Neural cell (in vitro differentiated cells): ENCODE data around the gene SEC23A. TPM values are rescaled to one million over a fixed set of nuclear protein-coding genes. Genes with fewer than 3 reads are reported as not detected.

Experiments used
- H2AFZ ChIP-seq: fragments of 200-600, 300-800 bp; sonication (generic), shearing (Covaris generic); 2 replicates; pipeline ENCODE4 v1.6.0; 2014; ENCODE audit warnings: low read depth, mild to moderate bottlenecking, antibody characterized with exemption, low read length, moderate library complexity
- H3F3A ChIP-seq: fragments of 200-600 bp; shearing (Covaris generic); 2 replicates; pipeline ENCODE4 v1.6.1; 2016; ENCODE audit warnings: mild to moderate bottlenecking, moderate library complexity, mixed read lengths, antibody characterized with exemption, low read length; ENCODE audit not compliant: insufficient read depth, poor library complexity, severe bottlenecking
- H3K27ac ChIP-seq: fragments of 200-600, 300-800 bp; sonication (generic), shearing (Covaris generic); 2 replicates; pipeline ENCODE4 v1.5.1; 2014; ENCODE audit warnings: mild to moderate bottlenecking, low read length, moderate library complexity
- H3K27me3 ChIP-seq: fragments of 300-800, 200-600 bp; sonication (generic), shearing (Covaris generic); 2 replicates; pipeline ENCODE4 v1.6.0; 2014; ENCODE audit warnings: mild to moderate bottlenecking, low read depth, low read length, moderate library complexity; ENCODE audit not compliant: insufficient read depth
- H3K36me3 ChIP-seq: fragments of 300-800, 200-600 bp; sonication (generic), shearing (Covaris generic); 2 replicates; pipeline ENCODE4 v1.5.1; 2014; ENCODE audit warnings: mild to moderate bottlenecking, antibody characterized with exemption, low read length, moderate library complexity; ENCODE audit not compliant: insufficient read depth
- H3K4me2 ChIP-seq: fragments of 300-800, 200-600 bp; sonication (generic), shearing (Covaris generic); 2 replicates; pipeline ENCODE4 v1.6.0; 2014; ENCODE audit warnings: mild to moderate bottlenecking, low read length
- H3K4me3 ChIP-seq: fragments of 300-800, 200-600 bp; sonication (generic), shearing (Covaris generic); 2 replicates; pipeline ENCODE4 v1.5.1; 2014; ENCODE audit warnings: mild to moderate bottlenecking, low read length, moderate library complexity
- H3K79me2 ChIP-seq: fragments of 200-600 bp; shearing (Covaris generic); replicated peaks from 2 replicates; pipeline ENCODE4 v1.6.0; 2014; ENCODE audit warnings: mild to moderate bottlenecking, low read length, moderate library complexity; ENCODE audit not compliant: insufficient read depth
- H3K9ac ChIP-seq: fragments of 300-800, 200-600 bp; sonication (generic), shearing (Covaris generic); 2 replicates; pipeline ENCODE4 v1.6.1; 2016; ENCODE audit warnings: mild to moderate bottlenecking, low read length, mixed read lengths
- H3K9me2 ChIP-seq: fragments of 200-600 bp; shearing (Covaris generic); 2 replicates; pipeline ENCODE4 v1.6.1; 2016; ENCODE audit warnings: mild to moderate bottlenecking, low read length, mixed read lengths; ENCODE audit not compliant: insufficient read depth
- H3K9me3 ChIP-seq: fragments of 200-600, 300-800 bp; sonication (generic), shearing (Covaris generic); 2 replicates; pipeline ENCODE4 v1.6.1; 2016; ENCODE audit warnings: mild to moderate bottlenecking, mixed run types, low read length, moderate library complexity, mixed read lengths
- H4K20me1 ChIP-seq: fragments of 200-600 bp; shearing (Covaris generic); 2 replicates; pipeline ENCODE4 v1.6.1; 2016; ENCODE audit warnings: mild to moderate bottlenecking, mixed run types; ENCODE audit not compliant: insufficient read depth
- CTCF ChIP-seq: fragments of 450-650 bp; IDR thresholded peaks from 2 replicates; pipeline ENCODE4 v1.5.1; 2014; ENCODE audit warnings: antibody characterized with exemption, mild to moderate bottlenecking, moderate library complexity; ENCODE audit not compliant: poor library complexity, severe bottlenecking
- EP300 ChIP-seq: fragments of 450-650 bp; conservative IDR thresholded peaks from 2 replicates; pipeline ENCODE4 v1.6.1; 2014; ENCODE audit warnings: antibody characterized with exemption, mild to moderate bottlenecking, moderate library complexity; ENCODE audit not compliant: poor library complexity, severe bottlenecking
- EZH2 ChIP-seq: fragments of 200-600, 300-800 bp; shearing (Covaris generic), sonication (generic); IDR thresholded peaks from 2 replicates; pipeline ENCODE4 v1.6.1; 2014; ENCODE audit warnings: antibody characterized with exemption, low read length, borderline replicate concordance, mild to moderate bottlenecking; ENCODE audit not compliant: insufficient read depth, poor library complexity, severe bottlenecking
- MXI1 ChIP-seq: fragments of 450-650 bp; conservative IDR thresholded peaks from 2 replicates; pipeline ENCODE4 v1.6.1; 2014; ENCODE audit warnings: antibody characterized with exemption, mild to moderate bottlenecking; ENCODE audit not compliant: poor library complexity, severe bottlenecking
- POLR2AphosphoS5 ChIP-seq: IDR thresholded peaks from 2 replicates; pipeline ENCODE4 v1.6.1; 2012
- RAD21 ChIP-seq: fragments of 450-650 bp; conservative IDR thresholded peaks from 2 replicates; pipeline ENCODE4 v1.6.1; 2014; ENCODE audit warnings: antibody characterized with exemption, mild to moderate bottlenecking, moderate library complexity
- REST ChIP-seq: IDR thresholded peaks from 2 replicates; pipeline ENCODE4 v1.6.1; 2012; ENCODE audit warnings: borderline replicate concordance
- SMC3 ChIP-seq: fragments of 450-650 bp; conservative IDR thresholded peaks from 2 replicates; pipeline ENCODE4 v1.6.1; 2014; ENCODE audit warnings: antibody characterized with exemption, mild to moderate bottlenecking, moderate library complexity; ENCODE audit not compliant: poor library complexity
- TAF1 ChIP-seq: IDR thresholded peaks from 2 replicates; pipeline ENCODE4 v1.6.1; 2012; ENCODE audit warnings: low read depth
- polyA plus RNA-seq: library from polyadenylated mRNA; depleted of rRNA; stranded (reverse); fragments of >200 nt; gene quantifications from 2 replicates; pipeline ENCODE4 v1.2.3, GENCODE V29; 2014

Gene SEC23A
- polyA plus RNA-seq, 1 donor from 2014 or later, result 107 TPM

GRCh38 chr14:39083127-39083526 lies 19.9 kb downstream of the SEC23A start:
- H3K27ac ChIP-seq, result no peak overlapping the region
- no peak overlapping the region for H3K4me2 ChIP-seq
- H4K20me1 ChIP-seq, result no peaks in the 10 kb centered on the region
- no peaks in the 10 kb centered on the region for H3K36me3 ChIP-seq
- H3K9me3 ChIP-seq, result no peaks in the 10 kb centered on the region
- H3F3A ChIP-seq, result no peaks in the 10 kb centered on the region
- H3K9me2 ChIP-seq, result no peaks in the 10 kb centered on the region
- no peak overlapping the region for H2AFZ ChIP-seq
- TF ChIP-seq RAD21, result no peak
- no peak for TF ChIP-seq POLR2AphosphoS5
- no peak for TF ChIP-seq SMC3
- TF ChIP-seq REST, result no peak
- no peak for TF ChIP-seq EP300
- no peak for TF ChIP-seq EZH2
- no peak for TF ChIP-seq TAF1
- no peak for TF ChIP-seq CTCF
- no peak for TF ChIP-seq MXI1
- H3K9ac ChIP-seq, result no peak overlapping the region
- no peaks in the 10 kb centered on the region for H3K27me3 ChIP-seq
- H3K4me3 ChIP-seq, result no peak overlapping the region
- no peaks in the 10 kb centered on the region for H3K79me2 ChIP-seq

- no peaks in the 10 kb centered on the region for H3K79me2 ChIP-seq
- H2AFZ ChIP-seq, result no peak overlapping the region
- no peaks in the 10 kb centered on the region for H3K36me3 ChIP-seq
- H3K9me2 ChIP-seq, result no peaks in the 10 kb centered on the region
- TF ChIP-seq TAF1 (no peak), SMC3 (no peak), EZH2 (no peak), RAD21 (no peak)
- no peaks in the 10 kb centered on the region for H3F3A ChIP-seq
- no peak overlapping the region for H3K4me2 ChIP-seq
- H3K27me3 ChIP-seq, result no peaks in the 10 kb centered on the region
- H3K4me3 ChIP-seq, result no peak overlapping the region
- no peak overlapping the region for H3K27ac ChIP-seq
- H4K20me1 ChIP-seq, result no peaks in the 10 kb centered on the region
- H3K9ac ChIP-seq, result no peak overlapping the region
- H3K9me3 ChIP-seq, result no peaks in the 10 kb centered on the region
Measured at GRCh38 chr14:39080886-39081285, 22.1 kb downstream of the SEC23A start.

- H2AFZ ChIP-seq, result no peak overlapping the region
- H3K9me2 ChIP-seq, result no peaks in the 10 kb centered on the region
- H3K27ac ChIP-seq, result no peak overlapping the region
- H3K79me2 ChIP-seq, result no peaks in the 10 kb centered on the region
- H3K4me2 ChIP-seq, result no peak overlapping the region
- peaks cover 5% of the 10 kb centered on the region for H3K36me3 ChIP-seq
- no peaks in the 10 kb centered on the region for H3K9me3 ChIP-seq
- TF ChIP-seq MXI1 (no peak), EZH2 (no peak), SMC3 (no peak), RAD21 (no peak), EP300 (no peak), POLR2AphosphoS5 (no peak), REST (no peak), CTCF (no peak), TAF1 (no peak)
- no peaks in the 10 kb centered on the region for H3K27me3 ChIP-seq
- no peak overlapping the region for H3K9ac ChIP-seq
- H4K20me1 ChIP-seq, result no peaks in the 10 kb centered on the region
- no peaks in the 10 kb centered on the region for H3F3A ChIP-seq
- no peak overlapping the region for H3K4me3 ChIP-seq
Measured at GRCh38 chr14:39071096-39071495, 31.9 kb downstream of the SEC23A start.
